Chondrocyte (in vitro differentiated cells): ENCODE measurements around the gene HCN2. TPM values are rescaled to one million over a fixed set of nuclear protein-coding genes. Genes with fewer than 3 reads are reported as not detected.
"Not testable (repeated sequence)": the region's sequence is repeated elsewhere in the genome, so short reads cannot be mapped to it uniquely, and the experiment has no call there.

ENCODE experiments used
- DNase-seq: peaks from one replicate; pipeline ENCODE4 v3.0.0; 2021; ENCODE audit warnings: mixed read lengths, low spot score
- H3K27ac Mint-ChIP-seq: one replicate; pipeline ENCODE4 v1.8.0; 2021; ENCODE audit warnings: mild to moderate bottlenecking, moderate library complexity, mixed read lengths; ENCODE audit not compliant: unreplicated experiment
- H3K27me3 Mint-ChIP-seq: 2 replicates; pipeline ENCODE4 v1.8.0; 2021; ENCODE audit warnings: low read depth, mixed read lengths
- H3K36me3 Mint-ChIP-seq: 2 replicates; pipeline ENCODE4 v1.8.0; 2021; ENCODE audit warnings: low read depth, mixed read lengths
- H3K4me1 Mint-ChIP-seq: 2 replicates; pipeline ENCODE4 v1.8.0; 2021; ENCODE audit warnings: low read depth, mild to moderate bottlenecking, mixed read lengths
- H3K4me3 Mint-ChIP-seq: one replicate; pipeline ENCODE4 v1.8.0; 2021; ENCODE audit warnings: mild to moderate bottlenecking, moderate library complexity, mixed read lengths; ENCODE audit not compliant: unreplicated experiment
- H3K9me3 Mint-ChIP-seq: 2 replicates; pipeline ENCODE4 v1.8.0; 2021; ENCODE audit warnings: low read depth, mixed read lengths
- total RNA-seq: library from RNA; stranded (reverse); gene quantifications from 3 replicates; pipeline ENCODE4 v1.2.1, GENCODE V29; 2021
- TF ChIP-seq, protein P1 (sequence below): fragments of 200-600 bp; sonication (generic); IDR thresholded peaks from 2 replicates; pipeline ENCODE4 v1.5.0; 2021; ENCODE audit warnings: antibody characterized with exemption, mild to moderate bottlenecking, moderate library complexity

The HCN2 gene
- total RNA-seq, 1 donor from 2014 or later: 6.2 TPM

DNA sequence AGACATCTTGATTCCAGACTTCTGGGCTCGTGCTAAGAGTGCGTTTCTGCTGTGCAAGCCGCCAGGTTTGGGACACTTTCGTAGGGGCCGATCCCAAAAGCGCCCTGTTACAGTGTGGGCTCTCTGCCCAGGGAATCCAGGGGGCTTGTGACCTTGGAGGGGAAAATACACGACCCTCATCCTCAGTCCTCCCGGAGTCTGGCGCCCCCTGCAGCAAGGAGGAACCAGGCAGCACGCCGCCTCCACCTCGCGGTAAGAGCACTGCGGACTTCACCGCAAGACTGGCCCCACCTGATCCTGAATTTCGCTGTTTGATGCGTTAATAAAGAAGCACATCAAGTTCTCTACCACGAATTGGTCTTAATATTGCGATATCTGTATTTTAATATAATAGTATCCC, 38.5 kb downstream of the HCN2 start:
- peaks cover 13% of the 10 kb centered on the region for H3K36me3 Mint-ChIP-seq
- TF ChIP-seq, protein P1, sequence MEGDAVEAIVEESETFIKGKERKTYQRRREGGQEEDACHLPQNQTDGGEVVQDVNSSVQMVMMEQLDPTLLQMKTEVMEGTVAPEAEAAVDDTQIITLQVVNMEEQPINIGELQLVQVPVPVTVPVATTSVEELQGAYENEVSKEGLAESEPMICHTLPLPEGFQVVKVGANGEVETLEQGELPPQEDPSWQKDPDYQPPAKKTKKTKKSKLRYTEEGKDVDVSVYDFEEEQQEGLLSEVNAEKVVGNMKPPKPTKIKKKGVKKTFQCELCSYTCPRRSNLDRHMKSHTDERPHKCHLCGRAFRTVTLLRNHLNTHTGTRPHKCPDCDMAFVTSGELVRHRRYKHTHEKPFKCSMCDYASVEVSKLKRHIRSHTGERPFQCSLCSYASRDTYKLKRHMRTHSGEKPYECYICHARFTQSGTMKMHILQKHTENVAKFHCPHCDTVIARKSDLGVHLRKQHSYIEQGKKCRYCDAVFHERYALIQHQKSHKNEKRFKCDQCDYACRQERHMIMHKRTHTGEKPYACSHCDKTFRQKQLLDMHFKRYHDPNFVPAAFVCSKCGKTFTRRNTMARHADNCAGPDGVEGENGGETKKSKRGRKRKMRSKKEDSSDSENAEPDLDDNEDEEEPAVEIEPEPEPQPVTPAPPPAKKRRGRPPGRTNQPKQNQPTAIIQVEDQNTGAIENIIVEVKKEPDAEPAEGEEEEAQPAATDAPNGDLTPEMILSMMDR: peak; percentile 71
- no peak overlapping the region for H3K4me3 Mint-ChIP-seq
- no peak for DNase-seq
- H3K27ac Mint-ChIP-seq: no peak overlapping the region
- H3K4me1 Mint-ChIP-seq: peaks cover 29% of the 10 kb centered on the region
- H3K9me3 Mint-ChIP-seq: no peaks in the 10 kb centered on the region
- H3K27me3 Mint-ChIP-seq: no peaks in the 10 kb centered on the region

- H3K27ac Mint-ChIP-seq, H3K27me3 Mint-ChIP-seq, H3K4me3 Mint-ChIP-seq, H3K9me3 Mint-ChIP-seq: not testable (repeated sequence)
- H3K4me1 Mint-ChIP-seq: peaks cover 27% of the 10 kb centered on the region
- peaks cover 13% of the 10 kb centered on the region for H3K36me3 Mint-ChIP-seq
- peak; percentile 87 for DNase-seq
Measured at GRCh38 chr19:629515-629914, 39.8 kb downstream of the HCN2 start.

- no peak overlapping the region for H3K27ac Mint-ChIP-seq
- TF ChIP-seq, protein P1: no peak
- no peaks in the 10 kb centered on the region for H3K27me3 Mint-ChIP-seq
- H3K4me1 Mint-ChIP-seq: peaks cover 27% of the 10 kb centered on the region
- H3K9me3 Mint-ChIP-seq: no peaks in the 10 kb centered on the region
- H3K36me3 Mint-ChIP-seq: peaks cover 13% of the 10 kb centered on the region
- DNase-seq: peak; percentile 86
- no peak overlapping the region for H3K4me3 Mint-ChIP-seq
Measured at GRCh38 chr19:629961-630714, 40.5 kb downstream of the HCN2 start.

GRCh38 chr19:632579-633067, 42.9 kb downstream of the HCN2 start:
- peaks cover 11% of the 10 kb centered on the region for H3K36me3 Mint-ChIP-seq
- H3K27ac Mint-ChIP-seq: peak overlapping the region; percentile 79
- DNase-seq: no peak
- TF ChIP-seq, protein P1: no peak
- peaks cover 22% of the 10 kb centered on the region for H3K4me1 Mint-ChIP-seq
- H3K9me3 Mint-ChIP-seq: no peaks in the 10 kb centered on the region
- peak overlapping the region; percentile 98 for H3K4me3 Mint-ChIP-seq
- no peaks in the 10 kb centered on the region for H3K27me3 Mint-ChIP-seq

- H3K27ac Mint-ChIP-seq: peak within 1 kb of the TSS; percentile 96
- H3K4me3 Mint-ChIP-seq: peak within 1 kb of the TSS; percentile 98
- no peaks in the 10 kb centered on the region for H3K9me3 Mint-ChIP-seq
- DNase-seq: no peak
- TF ChIP-seq, protein P1: no peak
- H3K4me1 Mint-ChIP-seq: peaks cover 22% of the 10 kb centered on the region
- H3K27me3 Mint-ChIP-seq: no peaks in the 10 kb centered on the region
- H3K36me3 Mint-ChIP-seq: peaks cover 11% of the 10 kb centered on the region
Measured at GRCh38 chr19:633068-633785, 43.5 kb downstream of the HCN2 start, which contains the start of gene POLRMT. TSS of gene POLRMT (minus strand) at chr19:633537. CDS start at chr19:633512, 25 bp downstream.
